Measurements from ENCODE around the gene PIH1D1. TPM values are rescaled to one million over a fixed set of nuclear protein-coding genes. Genes with fewer than 3 reads are reported as not detected.

Gene PIH1D1
- total and polyA plus RNA-seq, 4 donors: 45.0 to 124 (median 64.2) TPM

DNA sequence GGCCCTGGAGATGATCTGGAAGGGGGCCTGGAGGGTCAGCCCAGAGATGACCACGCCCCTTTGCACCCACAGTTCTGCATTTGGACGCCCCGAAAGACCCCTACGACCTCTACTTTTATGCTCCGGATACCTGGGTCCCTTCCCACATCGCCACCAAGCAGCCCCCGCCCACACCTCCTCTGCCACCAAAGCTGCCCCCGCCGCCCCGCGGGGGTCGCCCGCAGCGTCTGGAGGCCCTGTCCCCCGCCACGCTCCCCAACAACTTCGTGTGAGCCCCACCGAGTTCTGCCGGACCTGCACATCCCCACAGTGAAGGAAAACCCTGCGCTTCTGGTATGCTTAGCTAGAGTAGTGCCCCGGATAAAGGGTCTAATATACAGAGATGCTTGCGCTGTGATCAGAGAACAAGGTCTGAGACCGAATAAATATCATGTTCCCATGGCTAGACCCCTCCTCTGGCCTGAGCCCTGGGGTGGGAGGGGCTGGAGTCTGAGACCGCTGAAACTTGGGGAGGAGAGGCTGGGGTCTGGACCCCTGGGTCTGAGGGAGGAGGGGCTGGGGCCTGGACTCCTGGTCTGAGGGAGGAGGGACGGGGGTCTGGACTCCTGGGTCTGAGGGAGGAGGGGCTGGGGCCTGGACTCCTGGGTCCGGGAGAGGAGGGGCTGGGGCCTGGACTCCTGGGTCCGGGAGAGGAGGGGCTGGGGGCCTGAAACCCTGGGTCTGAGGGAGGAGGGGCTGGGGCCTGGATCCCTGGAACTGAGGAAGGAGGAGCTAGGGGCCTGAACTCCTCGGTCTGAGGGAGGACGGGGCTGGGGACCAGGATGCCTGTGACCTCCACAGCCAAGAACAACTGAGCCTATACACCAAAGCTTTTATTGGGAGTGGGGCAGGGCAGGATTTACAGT lies 22.8 kb downstream of the PIH1D1 start:
- no peak overlapping the region for H3K4me3 ChIP-seq (ENCODE audit: low read length in 2 of 2)

DNA sequence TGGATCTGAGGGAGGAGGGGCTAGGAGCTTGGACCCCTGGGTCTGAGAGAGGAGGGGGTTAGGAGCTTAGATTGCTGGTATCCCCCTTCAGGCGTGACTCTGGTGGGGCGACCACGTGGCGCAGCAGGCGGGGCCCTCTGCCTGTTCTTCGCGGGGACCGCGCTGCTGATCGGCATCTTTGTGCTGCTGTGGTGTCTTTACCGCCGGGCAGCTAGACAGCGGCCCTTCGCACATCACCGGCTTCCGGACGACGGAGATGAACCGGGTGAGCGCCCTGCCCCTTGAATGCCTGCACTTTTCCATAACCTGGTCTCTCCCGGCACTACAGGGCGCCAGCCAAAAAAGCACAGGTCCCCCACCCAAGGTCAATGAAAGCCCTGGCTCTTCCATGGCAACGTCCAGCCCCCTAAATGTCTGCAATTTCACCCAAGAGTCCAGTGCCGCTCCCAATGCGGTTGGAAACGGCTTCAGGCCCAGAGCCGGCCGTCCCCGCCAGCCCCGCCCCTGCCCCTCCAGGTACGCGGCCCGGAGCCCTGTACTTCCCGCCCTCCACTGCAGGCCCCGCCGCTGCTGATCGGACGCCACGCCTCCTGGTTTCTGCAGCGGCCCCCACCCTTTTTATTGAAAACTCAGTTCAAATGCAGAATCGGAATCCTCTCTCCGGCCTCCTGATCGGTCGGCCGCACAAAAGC lies 23.6 kb downstream of the PIH1D1 start:
- Histone ChIP-seq H3K4me1 (ENCODE audit: control insufficient read depth in 1 of 2, insufficient read depth in 2 of 2, low read length in 2 of 2) (no peaks in the 10 kb centered on the region), H3K27me3 (ENCODE audit: control insufficient read depth in 1 of 2, insufficient read depth in 2 of 2, low read length in 1 of 2) (peaks cover 0 to 5% of the 10 kb centered on the region in 2 donors), H3K4me3 (ENCODE audit: low read length in 2 of 2) (no peak overlapping the region), H3K9me3 (ENCODE audit: control insufficient read depth, low read length) (no peaks in the 10 kb centered on the region), H3K27ac (ENCODE audit: low read depth in 1 of 2, low read length in 2 of 2) (no peak overlapping the region), H3K36me3 (ENCODE audit: control insufficient read depth in 1 of 2, insufficient read depth in 2 of 2, low read length in 1 of 2) (no peaks in the 10 kb centered on the region)
- no peak for DNase-seq
- WGBS, 2 donors: 1 to 2% methylated on average over 45 of the region's 45 CpGs
- intact Hi-C loops (cut with DNase I): no loop called here
- ATAC-seq (ENCODE audit: low FRiP score): no peak

More for the DNA sequence above, 22.8 kb downstream of the PIH1D1 start:
- 9 to 10% methylated on average over 25 to 29 of the region's 29 CpGs for WGBS, 2 donors
- no peaks in the 10 kb centered on the region for H3K4me1 ChIP-seq (ENCODE audit: control insufficient read depth in 1 of 2, insufficient read depth in 2 of 2, low read length in 2 of 2)
- no peak for ATAC-seq (ENCODE audit: low FRiP score)
- intact Hi-C loops (cut with DNase I): no loop called here
- DNase-seq: no peak
- H3K27me3 ChIP-seq (ENCODE audit: control insufficient read depth in 1 of 2, insufficient read depth in 2 of 2, low read length in 1 of 2): peaks cover 0 to 5% of the 10 kb centered on the region in 2 donors
- H3K36me3 ChIP-seq (ENCODE audit: control insufficient read depth in 1 of 2, insufficient read depth in 2 of 2, low read length in 1 of 2): no peaks in the 10 kb centered on the region
- no peak overlapping the region for H3K27ac ChIP-seq (ENCODE audit: low read depth in 1 of 2, low read length in 2 of 2)
- no peaks in the 10 kb centered on the region for H3K9me3 ChIP-seq (ENCODE audit: control insufficient read depth, low read length)

DNA sequence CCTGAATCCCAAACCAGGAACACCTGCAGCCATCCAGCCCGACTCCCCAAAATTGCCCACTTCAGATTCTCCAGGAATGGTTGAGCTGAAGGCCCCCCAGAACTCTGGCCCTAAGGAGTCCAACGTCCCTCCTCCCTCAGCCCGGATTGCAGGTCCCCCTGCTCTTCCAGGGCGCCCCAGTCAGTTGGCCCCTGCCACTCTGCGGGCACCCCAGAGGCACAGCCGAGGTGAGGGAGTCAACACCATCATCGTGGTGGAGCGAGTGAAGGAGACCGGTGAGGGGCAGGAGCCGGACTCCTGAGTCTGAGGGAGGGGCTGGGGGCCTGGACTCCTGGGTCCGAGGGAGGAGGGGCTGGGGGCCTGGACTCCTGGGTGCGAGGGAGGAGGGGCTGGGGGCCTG lies 24.3 kb downstream of the PIH1D1 start:
- DNase-seq (no peak), ATAC-seq (ENCODE audit: low FRiP score) (no peak)
- no peaks in the 10 kb centered on the region for H3K4me1 ChIP-seq (ENCODE audit: control insufficient read depth in 1 of 2, insufficient read depth in 2 of 2, low read length in 2 of 2)
- H3K4me3 ChIP-seq (ENCODE audit: low read length in 2 of 2): no peak overlapping the region
- intact Hi-C loops (cut with DNase I): no loop called here
- H3K27ac ChIP-seq (ENCODE audit: low read depth in 1 of 2, low read length in 2 of 2): no peak overlapping the region
- 53 to 57% methylated on average over 12 of the region's 12 CpGs for WGBS, 2 donors
- H3K27me3 ChIP-seq (ENCODE audit: control insufficient read depth in 1 of 2, insufficient read depth in 2 of 2, low read length in 1 of 2): peaks cover 0 to 5% of the 10 kb centered on the region in 2 donors
- no peaks in the 10 kb centered on the region for H3K36me3 ChIP-seq (ENCODE audit: control insufficient read depth in 1 of 2, insufficient read depth in 2 of 2, low read length in 1 of 2)
- H3K9me3 ChIP-seq (ENCODE audit: control insufficient read depth, low read length): no peaks in the 10 kb centered on the region

DNA sequence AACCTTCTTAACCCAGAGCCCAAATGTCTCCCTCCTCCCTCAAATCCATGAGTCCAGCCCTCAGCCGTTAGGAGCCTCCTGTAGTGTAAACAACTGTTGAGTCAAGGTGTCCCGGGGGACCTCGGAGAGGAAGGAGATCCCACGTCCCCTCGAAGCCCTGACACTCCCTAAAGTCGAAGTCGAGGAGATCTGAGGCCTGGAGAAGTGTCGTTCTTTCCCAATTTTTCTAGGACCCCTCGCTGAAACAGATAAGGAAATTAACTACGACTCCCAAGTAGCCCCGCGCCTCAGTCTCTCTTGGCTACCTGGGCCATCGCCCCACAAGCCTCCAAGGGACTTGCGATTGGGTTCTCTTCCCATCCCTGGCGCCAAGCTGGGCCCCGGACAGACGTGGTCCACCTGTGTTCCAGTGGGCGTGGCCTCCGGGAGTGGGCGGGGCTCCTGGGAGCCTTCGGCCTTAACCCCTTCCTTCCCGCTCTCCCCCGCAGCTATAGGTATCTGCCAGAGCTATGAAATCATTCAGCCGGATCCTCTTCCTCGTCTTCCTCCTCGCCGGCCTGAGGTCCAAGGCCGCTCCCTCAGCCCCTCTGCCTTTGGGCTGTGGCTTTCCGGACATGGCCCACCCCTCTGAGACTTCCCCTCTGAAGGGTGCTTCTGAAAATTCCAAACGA lies 25.6 kb downstream of the PIH1D1 start:
- Histone ChIP-seq H3K4me3 (ENCODE audit: low read length in 2 of 2) (no peak overlapping the region), H3K4me1 (ENCODE audit: control insufficient read depth in 1 of 2, insufficient read depth in 2 of 2, low read length in 2 of 2) (no peaks in the 10 kb centered on the region), H3K27me3 (ENCODE audit: control insufficient read depth in 1 of 2, insufficient read depth in 2 of 2, low read length in 1 of 2) (peaks cover 0 to 5% of the 10 kb centered on the region in 2 donors), H3K36me3 (ENCODE audit: control insufficient read depth in 1 of 2, insufficient read depth in 2 of 2, low read length in 1 of 2) (no peaks in the 10 kb centered on the region), H3K9me3 (ENCODE audit: control insufficient read depth, low read length) (no peaks in the 10 kb centered on the region), H3K27ac (ENCODE audit: low read depth in 1 of 2, low read length in 2 of 2) (no peak overlapping the region)
- ATAC-seq (ENCODE audit: low FRiP score): no peak
- intact Hi-C loops (cut with DNase I): no loop called here
- DNase-seq: no peak
- 2 to 3% methylated on average over 27 to 30 of the region's 30 CpGs for WGBS, 2 donors

DNA sequence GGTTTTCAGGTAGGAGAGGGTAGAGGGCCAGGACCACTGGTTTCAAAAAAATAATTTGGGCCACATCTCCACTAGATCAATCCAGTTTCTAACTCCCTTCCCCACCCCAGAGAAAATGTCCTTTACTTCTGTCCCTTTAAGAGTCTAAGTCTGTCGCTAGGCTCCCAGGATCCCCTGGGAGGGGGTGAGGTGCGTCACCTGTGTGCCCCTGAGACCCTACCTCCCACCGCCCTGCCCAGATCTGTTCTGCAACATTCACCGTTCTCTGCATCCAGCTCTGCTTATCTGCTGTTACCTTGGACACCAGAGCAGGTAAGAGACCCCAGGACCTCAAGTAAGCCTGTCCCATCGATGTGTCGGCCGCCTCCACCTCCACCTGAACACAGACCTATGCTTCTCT lies 26.4 kb downstream of the PIH1D1 start, which contains the start of gene GFY:
TSS of gene GFY (plus strand) at position 211 of the 400 bp plus-strand sequence. CDS start 1,043 bp downstream, outside the sequence.
- H3K27me3 ChIP-seq (ENCODE audit: control insufficient read depth in 1 of 2, insufficient read depth in 2 of 2, low read length in 1 of 2): peaks cover 0 to 5% of the 10 kb centered on the region in 2 donors
- no peaks in the 10 kb centered on the region for H3K9me3 ChIP-seq (ENCODE audit: control insufficient read depth, low read length)
- intact Hi-C loops (cut with DNase I): no loop called here
- no peaks in the 10 kb centered on the region for H3K36me3 ChIP-seq (ENCODE audit: control insufficient read depth in 1 of 2, insufficient read depth in 2 of 2, low read length in 1 of 2)
- DNase-seq (no peak), ATAC-seq (ENCODE audit: low FRiP score) (no peak)
- H3K4me3 ChIP-seq (ENCODE audit: low read length in 2 of 2): no peak within 1 kb of the TSS
- 50 to 53% methylated on average over 7 of the region's 7 CpGs for WGBS, 2 donors
- H3K4me1 ChIP-seq (ENCODE audit: control insufficient read depth in 1 of 2, insufficient read depth in 2 of 2, low read length in 2 of 2): no peaks in the 10 kb centered on the region
- no peak within 1 kb of the TSS for H3K27ac ChIP-seq (ENCODE audit: low read depth in 1 of 2, low read length in 2 of 2)

DNA sequence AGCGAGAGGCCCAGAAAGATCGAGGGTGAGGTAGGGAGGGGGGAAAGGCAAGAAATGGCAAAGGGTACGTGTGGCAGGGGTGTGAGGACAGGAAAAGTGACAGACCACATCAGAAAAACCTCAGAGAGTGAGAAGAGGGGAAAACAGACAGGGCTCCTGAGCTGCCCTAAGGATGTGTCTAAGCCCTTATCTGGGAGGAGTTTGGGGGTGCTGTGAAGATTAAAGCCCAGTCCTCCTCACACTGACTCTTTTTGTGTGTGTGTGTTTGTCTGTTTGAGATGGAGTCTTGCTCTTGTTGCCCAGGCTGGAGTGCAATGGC lies 27.7 kb downstream of the PIH1D1 start:
- H3K27me3 ChIP-seq (ENCODE audit: control insufficient read depth in 1 of 2, insufficient read depth in 2 of 2, low read length in 1 of 2): peaks cover 0 to 5% of the 10 kb centered on the region in 2 donors
- 7 to 13% methylated on average over 3 of the region's 3 CpGs for WGBS, 2 donors
- ATAC-seq (ENCODE audit: low FRiP score): no peak
- no peak overlapping the region for H3K4me3 ChIP-seq (ENCODE audit: low read length in 2 of 2)
- H3K4me1 ChIP-seq (ENCODE audit: control insufficient read depth in 1 of 2, insufficient read depth in 2 of 2, low read length in 2 of 2): no peaks in the 10 kb centered on the region
- no peaks in the 10 kb centered on the region for H3K36me3 ChIP-seq (ENCODE audit: control insufficient read depth in 1 of 2, insufficient read depth in 2 of 2, low read length in 1 of 2)
- no peaks in the 10 kb centered on the region for H3K9me3 ChIP-seq (ENCODE audit: control insufficient read depth, low read length)
- intact Hi-C loops (cut with DNase I): no loop called here
- no peak overlapping the region for H3K27ac ChIP-seq (ENCODE audit: low read depth in 1 of 2, low read length in 2 of 2)
- no peak for DNase-seq

DNA sequence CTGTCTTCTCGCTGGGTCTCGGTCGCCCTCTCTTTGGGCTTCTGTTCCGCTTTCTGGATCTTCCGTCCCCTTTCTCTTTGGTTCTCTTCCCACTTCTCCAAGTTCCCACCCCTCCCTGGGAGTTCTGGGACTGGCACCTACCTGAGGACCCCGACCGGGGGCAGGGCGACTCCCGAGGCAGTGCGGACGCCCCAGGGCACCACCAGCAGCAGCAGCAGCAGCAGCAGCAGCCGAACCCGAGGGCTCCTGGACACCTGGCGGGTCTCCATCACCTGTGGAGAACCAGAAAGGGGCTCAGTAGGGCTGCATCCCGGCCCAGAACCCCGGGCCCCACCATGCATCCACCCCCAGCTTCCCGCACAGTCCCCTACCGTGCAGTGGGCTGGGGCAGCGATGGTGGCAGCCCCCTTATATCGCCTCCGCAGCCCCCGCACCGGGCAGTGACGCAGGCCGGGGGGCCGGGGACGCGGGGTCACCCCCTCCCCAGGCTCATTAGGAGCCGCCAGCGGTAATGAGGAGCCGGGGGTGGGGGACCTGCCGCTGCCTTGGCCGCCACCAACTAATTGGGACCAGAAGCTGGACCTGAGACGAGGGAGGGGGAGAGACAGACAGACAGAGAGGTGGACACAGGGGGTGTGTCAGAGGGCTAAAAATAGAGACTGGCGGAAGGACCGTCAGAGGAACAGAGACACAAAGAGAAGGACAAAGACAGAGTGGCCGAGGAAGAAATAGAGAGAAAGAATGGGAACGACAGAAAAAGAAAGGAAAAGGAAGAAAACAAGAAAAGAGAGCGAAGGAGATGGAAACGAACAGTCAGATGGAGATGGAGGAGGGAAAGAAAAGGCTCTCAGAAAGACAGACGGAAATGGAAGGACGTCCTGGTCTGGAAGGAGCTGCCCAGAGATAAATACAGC lies 28.3 kb downstream of the PIH1D1 start, which contains the start of gene PTH2:
TSS of gene PTH2 (minus strand) at position 371 of the 914 bp plus-strand sequence. CDS start at position 269, 102 bp downstream.
- Histone ChIP-seq H3K9me3 (ENCODE audit: control insufficient read depth, low read length) (no peaks in the 10 kb centered on the region), H3K4me1 (ENCODE audit: control insufficient read depth in 1 of 2, insufficient read depth in 2 of 2, low read length in 2 of 2) (no peaks in the 10 kb centered on the region), H3K36me3 (ENCODE audit: control insufficient read depth in 1 of 2, insufficient read depth in 2 of 2, low read length in 1 of 2) (no peaks in the 10 kb centered on the region), H3K27me3 (ENCODE audit: control insufficient read depth in 1 of 2, insufficient read depth in 2 of 2, low read length in 1 of 2) (peaks cover 0 to 5% of the 10 kb centered on the region in 2 donors), H3K4me3 (ENCODE audit: low read length in 2 of 2) (no peak within 1 kb of the TSS), H3K27ac (ENCODE audit: low read depth in 1 of 2, low read length in 2 of 2) (no peak within 1 kb of the TSS)
- ATAC-seq (ENCODE audit: low FRiP score): no peak
- 6 to 8% methylated on average over 42 of the region's 42 CpGs for WGBS, 2 donors
- no peak for DNase-seq
- intact Hi-C loops (cut with DNase I): no loop called here

All from aorta (tissue), 5 donors.